ENCODE results near the gene VTI1A.

The VTI1A gene

GRCh38 chr10:112832361-112832878 lies 385.4 kb downstream of the VTI1A start:
- Histone ChIP-seq H3K27ac (no peak overlapping the region), H3K9ac (no peak overlapping the region), H3K27me3 (ENCODE audit: control insufficient read depth, insufficient read depth, low read length) (no peaks in the 10 kb centered on the region), H3K4me3 (ENCODE audit: low read depth, low read length) (no peak overlapping the region), H3K4me2 (ENCODE audit: low read length) (no peak overlapping the region), H3K4me1 (no peaks in the 10 kb centered on the region), H3K36me3 (ENCODE audit: control insufficient read depth, insufficient read depth, low read length) (no peaks in the 10 kb centered on the region), H3K9me3 (ENCODE audit: control insufficient read depth, low read length) (no peaks in the 10 kb centered on the region), H3K79me2 (no peaks in the 10 kb centered on the region), H2AFZ (no peak overlapping the region)
- TF ChIP-seq CTCF (IDR thresholded peaks at IDR 0.05): no peak

DNA sequence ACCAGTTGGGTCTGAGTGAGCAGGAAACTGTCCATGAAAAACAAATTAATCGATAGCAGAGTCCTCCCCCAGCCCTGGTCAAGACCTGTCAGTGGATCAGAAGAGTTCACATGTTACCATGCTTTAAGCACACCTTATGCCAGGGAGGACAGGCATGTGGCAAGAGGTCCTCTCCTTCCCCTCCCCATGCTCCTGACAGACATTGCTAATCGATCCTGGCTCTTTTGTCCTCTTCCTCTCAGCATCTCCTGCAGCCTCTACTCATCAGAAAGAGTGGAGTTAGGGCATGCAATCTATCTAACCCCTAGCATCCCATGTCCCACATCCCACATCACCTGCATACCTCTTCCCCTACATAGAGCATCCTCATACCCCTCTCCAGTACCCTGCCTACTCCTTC lies 385.9 kb downstream of the VTI1A start:
- Histone ChIP-seq H3K4me3 (ENCODE audit: low read depth, low read length) (no peak overlapping the region), H3K4me2 (ENCODE audit: low read length) (no peak overlapping the region), H3K79me2 (no peaks in the 10 kb centered on the region), H3K36me3 (ENCODE audit: control insufficient read depth, insufficient read depth, low read length) (no peaks in the 10 kb centered on the region), H3K27ac (no peak overlapping the region), H3K9ac (no peak overlapping the region), H3K27me3 (ENCODE audit: control insufficient read depth, insufficient read depth, low read length) (no peaks in the 10 kb centered on the region), H3K4me1 (no peaks in the 10 kb centered on the region), H2AFZ (no peak overlapping the region), H3K9me3 (ENCODE audit: control insufficient read depth, low read length) (no peaks in the 10 kb centered on the region)
- no peak for TF ChIP-seq CTCF (IDR thresholded peaks at IDR 0.05)

GRCh38 chr10:112834751-112835181 lies 387.8 kb downstream of the VTI1A start:
- H3K9me3 ChIP-seq (ENCODE audit: control insufficient read depth, low read length): no peaks in the 10 kb centered on the region
- H3K9ac ChIP-seq: no peak overlapping the region
- no peak overlapping the region for H3K4me3 ChIP-seq (ENCODE audit: low read depth, low read length)
- H3K36me3 ChIP-seq (ENCODE audit: control insufficient read depth, insufficient read depth, low read length): no peaks in the 10 kb centered on the region
- H3K27me3 ChIP-seq (ENCODE audit: control insufficient read depth, insufficient read depth, low read length): no peaks in the 10 kb centered on the region
- H2AFZ ChIP-seq: no peak overlapping the region
- H3K4me1 ChIP-seq: no peaks in the 10 kb centered on the region
- TF ChIP-seq CTCF (IDR thresholded peaks at IDR 0.05): no peak
- H3K27ac ChIP-seq: no peak overlapping the region
- no peaks in the 10 kb centered on the region for H3K79me2 ChIP-seq
- H3K4me2 ChIP-seq (ENCODE audit: low read length): no peak overlapping the region

GRCh38 chr10:112835217-112835715 lies 388.3 kb downstream of the VTI1A start:
- no peak for TF ChIP-seq CTCF (IDR thresholded peaks at IDR 0.05)
- Histone ChIP-seq H3K9ac (no peak overlapping the region), H3K27me3 (ENCODE audit: control insufficient read depth, insufficient read depth, low read length) (no peaks in the 10 kb centered on the region), H3K36me3 (ENCODE audit: control insufficient read depth, insufficient read depth, low read length) (no peaks in the 10 kb centered on the region), H2AFZ (no peak overlapping the region), H3K79me2 (no peaks in the 10 kb centered on the region), H3K4me2 (ENCODE audit: low read length) (no peak overlapping the region), H3K9me3 (ENCODE audit: control insufficient read depth, low read length) (no peaks in the 10 kb centered on the region), H3K4me3 (ENCODE audit: low read depth, low read length) (no peak overlapping the region), H3K4me1 (no peaks in the 10 kb centered on the region), H3K27ac (no peak overlapping the region)

DNA sequence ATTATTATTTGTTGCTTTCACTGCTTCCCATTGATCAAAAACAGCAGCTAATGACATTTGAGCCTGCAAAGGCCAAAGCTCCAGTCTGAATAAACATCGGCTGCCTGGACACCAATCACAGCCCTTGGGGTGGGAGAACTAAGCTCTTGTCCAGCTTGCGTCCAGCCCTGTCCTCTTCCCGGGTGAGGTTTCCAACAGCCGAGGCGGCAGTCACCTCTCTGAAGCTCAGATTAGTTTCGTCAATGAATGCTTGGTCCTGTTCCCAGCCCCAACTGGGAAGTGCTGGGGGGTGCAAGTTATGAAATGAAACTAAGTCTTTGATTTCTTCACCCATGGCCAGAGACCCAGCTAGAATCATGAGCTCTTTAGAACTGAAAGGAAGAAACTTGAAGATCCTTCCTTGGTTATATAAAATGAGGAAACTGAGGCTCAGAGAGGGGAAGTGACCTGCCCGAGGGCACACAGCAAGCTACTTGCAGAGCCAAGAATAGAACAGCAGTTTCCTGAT lies 389.0 kb downstream of the VTI1A start:
- Histone ChIP-seq H3K36me3 (ENCODE audit: control insufficient read depth, insufficient read depth, low read length) (no peaks in the 10 kb centered on the region), H2AFZ (no peak overlapping the region), H3K4me1 (no peaks in the 10 kb centered on the region), H3K4me2 (ENCODE audit: low read length) (no peak overlapping the region), H3K79me2 (no peaks in the 10 kb centered on the region), H3K27me3 (ENCODE audit: control insufficient read depth, insufficient read depth, low read length) (no peaks in the 10 kb centered on the region), H3K9me3 (ENCODE audit: control insufficient read depth, low read length) (no peaks in the 10 kb centered on the region), H3K9ac (no peak overlapping the region), H3K27ac (no peak overlapping the region), H3K4me3 (ENCODE audit: low read depth, low read length) (no peak overlapping the region)
- no peak for TF ChIP-seq CTCF (IDR thresholded peaks at IDR 0.05)
